Activated CD8-positive, alpha-beta T cell treated with anti-CD3 and anti-CD28 coated beads for 36 hours (primary cell): ENCODE data around the gene TMEM240. TPM values are rescaled to one million over a fixed set of nuclear protein-coding genes. Genes with fewer than 3 reads are reported as not detected.

Experiments used
- ATAC-seq: fragments of 200-7000 bp; cut with Tn5 transposase; one replicate; pipeline ENCODE4 v1.10.0; 2021; ENCODE audit warnings: mild to moderate bottlenecking, moderate library complexity
- CTCF ChIA-PET: fragments of 350-600 bp; sonication (Branson Sonifier 250); formaldehyde crosslinking; loops from one replicate; lab custom pipeline; 2021; ENCODE audit warnings: antibody characterized with exemption; lab: Charles Lee
- POLR2A ChIA-PET: fragments of 350-600 bp; sonication (Branson Sonifier 250); formaldehyde crosslinking; loops from one replicate; lab custom pipeline; 2021; ENCODE audit warnings: antibody characterized with exemption; lab: Charles Lee
- DNase-seq: peaks from one replicate; pipeline ENCODE4 v3.0.0-alpha.2; 2020
- H3K27ac Mint-ChIP-seq: one replicate; pipeline ENCODE4 v1.8.0; 2021; ENCODE audit warnings: mild to moderate bottlenecking, mixed read lengths
- H3K27me3 Mint-ChIP-seq: one replicate; pipeline ENCODE4 v1.8.0; 2021; ENCODE audit warnings: mixed read lengths
- H3K36me3 Mint-ChIP-seq: one replicate; pipeline ENCODE4 v1.8.0; 2021; ENCODE audit warnings: low read depth, mixed read lengths
- H3K4me1 Mint-ChIP-seq: one replicate; pipeline ENCODE4 v1.8.0; 2021; ENCODE audit warnings: low read depth, mixed read lengths
- H3K4me3 Mint-ChIP-seq: one replicate; pipeline ENCODE4 v1.8.0; 2021; ENCODE audit warnings: mild to moderate bottlenecking, moderate library complexity, mixed read lengths
- H3K9me3 Mint-ChIP-seq: one replicate; pipeline ENCODE4 v1.8.0; 2021; ENCODE audit warnings: mixed read lengths
- CTCF ChIP-seq: fragments of 200-600 bp; IDR thresholded peaks from one replicate; pipeline ENCODE4 v1.8.0; 2022; ENCODE audit warnings: antibody characterized with exemption, mild to moderate bottlenecking
- intact Hi-C: fragments of 100-400 bp; cut with micrococcal nuclease; formaldehyde crosslinking; loops from one replicate; pipeline ENCODE4 v1.10.0; 2022
- total RNA-seq, 2 experiments: library from RNA; stranded (reverse); gene quantifications; one replicate each; pipeline ENCODE4 v1.2.3, GENCODE V29; 2021

Gene TMEM240
- total RNA-seq, 2 experiments from 2014 or later = 0.45 to 0.74 TPM

- Mint-ChIP-seq H3K27me3 (no peaks in the 10 kb centered on the region), H3K36me3 (peaks cover 9% of the 10 kb centered on the region), H3K27ac (no peak overlapping the region), H3K9me3 (no peaks in the 10 kb centered on the region), H3K4me3 (no peak overlapping the region), H3K4me1 (no peaks in the 10 kb centered on the region)
- intact Hi-C loops = no loop called here
- ChIA-PET CTCF (interaction anchor here (1.4 kb wide), 1 partner anchor 13 kb away, joined by 3 read pairs; no protein-coding TSS in a partner anchor), POLR2A (interaction anchor here (0.8 to 2.8 kb wide), 2 partner anchors 14 to 18 kb away, joined by 3 to 6 read pairs; no protein-coding TSS in a partner anchor)
- no peak for TF ChIP-seq CTCF
- DNase-seq (no peak), ATAC-seq (no peak)
Observed at GRCh38 chr1:1542766-1543705, 2.6 kb upstream of the TMEM240 start.

GRCh38 chr1:1541956-1542765, 1.7 kb upstream of the TMEM240 start:
- H3K4me1 Mint-ChIP-seq = no peaks in the 10 kb centered on the region
- H3K36me3 Mint-ChIP-seq = peaks cover 9% of the 10 kb centered on the region
- H3K27me3 Mint-ChIP-seq = no peaks in the 10 kb centered on the region
- no peaks in the 10 kb centered on the region for H3K9me3 Mint-ChIP-seq
- POLR2A ChIA-PET = interaction anchor here (0.8 to 2.8 kb wide), 3 partner anchors 12 to 19 kb away, joined by 3 to 6 read pairs (median 4); no protein-coding TSS in a partner anchor
- DNase-seq (no peak), ATAC-seq (no peak)
- no peak for TF ChIP-seq CTCF
- intact Hi-C loops = no loop called here
- H3K27ac Mint-ChIP-seq = peak overlapping the region; percentile 25
- CTCF ChIA-PET = interaction anchor here (1.4 kb wide), 1 partner anchor 12 kb away, joined by 3 read pairs; no protein-coding TSS in a partner anchor
- H3K4me3 Mint-ChIP-seq = peak overlapping the region; percentile 29

GRCh38 chr1:1540818-1541628, 599 bp upstream of the TMEM240 start:
- Mint-ChIP-seq H3K36me3 (peaks cover 9% of the 10 kb centered on the region), H3K27me3 (no peaks in the 10 kb centered on the region), H3K4me1 (no peaks in the 10 kb centered on the region), H3K4me3 (peak overlapping the region; percentile 29), H3K9me3 (no peaks in the 10 kb centered on the region), H3K27ac (no peak overlapping the region)
- POLR2A ChIA-PET = interaction anchor here (1.2 to 2.8 kb wide), 2 partner anchors 13 to 20 kb away, joined by 4 to 6 read pairs; no protein-coding TSS in a partner anchor
- CTCF ChIA-PET = interaction anchor here (1.4 kb wide), 1 partner anchor 11 kb away, joined by 3 read pairs; no protein-coding TSS in a partner anchor
- intact Hi-C loops = no loop called here
- DNase-seq (no peak), ATAC-seq (no peak)
- no peak for TF ChIP-seq CTCF

DNA sequence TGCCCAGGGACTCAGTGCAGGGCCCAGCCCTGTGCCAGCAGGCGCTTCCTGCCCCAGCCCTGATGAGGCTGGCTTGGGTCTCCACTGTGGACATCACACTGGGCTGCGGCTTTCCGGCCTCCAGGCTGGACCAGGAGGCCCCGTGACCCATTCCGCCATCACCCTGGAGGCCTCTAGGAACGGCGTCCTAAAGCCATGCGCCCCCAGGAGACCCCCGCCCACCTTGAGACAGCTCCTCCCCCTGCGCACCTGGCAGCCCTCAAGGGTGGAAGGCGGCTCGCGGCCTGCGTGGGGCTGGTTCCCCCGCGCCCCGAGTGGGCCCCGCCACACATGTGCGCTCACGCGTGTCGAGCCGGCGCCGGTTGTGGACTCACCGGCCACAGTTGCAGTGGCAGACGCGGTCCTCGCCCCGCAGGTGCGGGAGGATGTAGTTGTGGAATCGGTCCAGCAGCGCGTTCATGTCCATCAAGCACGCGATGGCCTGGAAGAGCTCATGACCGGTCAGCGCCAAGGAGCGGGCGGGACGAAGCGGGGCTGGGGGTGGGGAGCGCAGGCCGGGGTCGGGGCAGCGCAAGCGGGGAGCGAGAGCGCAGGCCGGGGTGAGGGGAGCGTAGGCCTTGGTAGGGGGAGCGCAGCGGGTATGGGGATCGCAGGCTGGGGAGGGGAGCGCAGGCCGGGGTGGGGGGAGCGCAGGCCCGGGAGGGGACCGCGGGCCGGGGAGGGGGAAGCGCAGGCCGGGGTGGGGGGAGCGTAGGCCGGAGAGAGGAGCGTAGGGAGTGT, 924 bp downstream of the TMEM240 start:
- no peak for ATAC-seq
- Mint-ChIP-seq H3K27ac (no peak overlapping the region), H3K4me3 (peak overlapping the region; percentile 63)

More for the DNA sequence above, 924 bp downstream of the TMEM240 start:
- ChIA-PET CTCF (no interaction called here), POLR2A (interaction anchor here (0.6 to 1.0 kb wide), 3 partner anchors 19 to 28 kb away, joined by 3 read pairs; no protein-coding TSS in a partner anchor)
- TF ChIP-seq CTCF = no peak
- Mint-ChIP-seq H3K9me3 (no peaks in the 10 kb centered on the region), H3K4me1 (no peaks in the 10 kb centered on the region), H3K36me3 (peaks cover 9% of the 10 kb centered on the region), H3K27me3 (no peaks in the 10 kb centered on the region)
- intact Hi-C loops = no loop called here
- DNase-seq = no peak
